Fibroblast of pulmonary artery (primary cell): ENCODE measurements around the gene DNASE1.

ENCODE experiments used
- DNase-seq: peaks from one replicate; pipeline ENCODE4 v3.0.0-alpha.2; 2010; ENCODE audit warnings: low read depth
- H3K4me3 ChIP-seq: replicated peaks from 2 replicates; pipeline ENCODE4 v1.5.1; 2011; ENCODE audit warnings: low read depth, mild to moderate bottlenecking, control low read depth, low read length, moderate library complexity
- TF ChIP-seq, protein P1 (sequence below): IDR thresholded peaks from 2 replicates; pipeline ENCODE4 v1.5.1; 2011; ENCODE audit warnings: mild to moderate bottlenecking, control low read depth, low read length, inconsistent platforms; ENCODE audit errors: missing control alignments

DNASE1 gene

DNA sequence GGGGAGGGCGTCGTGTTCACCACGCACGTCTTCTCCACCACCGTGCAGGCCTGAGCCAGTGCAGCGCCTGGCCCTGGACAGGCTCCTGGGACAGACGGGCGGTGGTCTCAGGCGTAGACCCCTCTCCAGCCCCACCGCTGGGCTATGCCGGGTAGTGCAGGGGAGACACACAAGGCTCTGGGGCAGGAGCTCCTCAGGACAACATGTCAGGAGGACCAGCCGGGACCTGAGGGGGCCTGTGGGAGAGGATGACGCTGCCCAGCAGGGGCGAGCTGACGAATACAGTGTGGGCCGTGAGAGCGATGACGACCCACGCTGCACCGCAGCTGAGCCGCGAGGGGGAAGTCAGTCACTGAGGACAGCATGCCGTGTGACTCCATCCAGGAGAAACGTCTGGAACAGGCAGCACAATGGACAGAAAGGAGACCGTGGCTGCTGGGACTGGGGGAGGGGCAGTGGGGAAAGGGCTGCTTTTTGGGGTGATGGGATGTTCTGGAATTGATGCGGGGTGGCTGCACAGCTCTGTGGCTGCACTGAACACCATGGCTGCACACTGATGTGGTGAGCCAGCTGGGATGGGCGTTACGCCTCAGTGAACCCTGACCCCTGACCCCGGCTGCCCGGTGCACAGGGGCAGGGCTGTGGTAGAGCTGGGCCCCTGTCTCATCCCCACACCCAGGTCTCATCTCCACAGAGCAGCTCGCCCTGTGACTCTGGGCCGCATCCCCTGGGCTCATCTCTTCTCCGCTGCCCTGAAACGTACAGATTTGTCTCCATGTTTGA, 20.2 kb downstream of the DNASE1 start:
- no peak overlapping the region for H3K4me3 ChIP-seq
- TF ChIP-seq, protein P1, sequence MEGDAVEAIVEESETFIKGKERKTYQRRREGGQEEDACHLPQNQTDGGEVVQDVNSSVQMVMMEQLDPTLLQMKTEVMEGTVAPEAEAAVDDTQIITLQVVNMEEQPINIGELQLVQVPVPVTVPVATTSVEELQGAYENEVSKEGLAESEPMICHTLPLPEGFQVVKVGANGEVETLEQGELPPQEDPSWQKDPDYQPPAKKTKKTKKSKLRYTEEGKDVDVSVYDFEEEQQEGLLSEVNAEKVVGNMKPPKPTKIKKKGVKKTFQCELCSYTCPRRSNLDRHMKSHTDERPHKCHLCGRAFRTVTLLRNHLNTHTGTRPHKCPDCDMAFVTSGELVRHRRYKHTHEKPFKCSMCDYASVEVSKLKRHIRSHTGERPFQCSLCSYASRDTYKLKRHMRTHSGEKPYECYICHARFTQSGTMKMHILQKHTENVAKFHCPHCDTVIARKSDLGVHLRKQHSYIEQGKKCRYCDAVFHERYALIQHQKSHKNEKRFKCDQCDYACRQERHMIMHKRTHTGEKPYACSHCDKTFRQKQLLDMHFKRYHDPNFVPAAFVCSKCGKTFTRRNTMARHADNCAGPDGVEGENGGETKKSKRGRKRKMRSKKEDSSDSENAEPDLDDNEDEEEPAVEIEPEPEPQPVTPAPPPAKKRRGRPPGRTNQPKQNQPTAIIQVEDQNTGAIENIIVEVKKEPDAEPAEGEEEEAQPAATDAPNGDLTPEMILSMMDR, result no peak
- no peak for DNase-seq

DNA sequence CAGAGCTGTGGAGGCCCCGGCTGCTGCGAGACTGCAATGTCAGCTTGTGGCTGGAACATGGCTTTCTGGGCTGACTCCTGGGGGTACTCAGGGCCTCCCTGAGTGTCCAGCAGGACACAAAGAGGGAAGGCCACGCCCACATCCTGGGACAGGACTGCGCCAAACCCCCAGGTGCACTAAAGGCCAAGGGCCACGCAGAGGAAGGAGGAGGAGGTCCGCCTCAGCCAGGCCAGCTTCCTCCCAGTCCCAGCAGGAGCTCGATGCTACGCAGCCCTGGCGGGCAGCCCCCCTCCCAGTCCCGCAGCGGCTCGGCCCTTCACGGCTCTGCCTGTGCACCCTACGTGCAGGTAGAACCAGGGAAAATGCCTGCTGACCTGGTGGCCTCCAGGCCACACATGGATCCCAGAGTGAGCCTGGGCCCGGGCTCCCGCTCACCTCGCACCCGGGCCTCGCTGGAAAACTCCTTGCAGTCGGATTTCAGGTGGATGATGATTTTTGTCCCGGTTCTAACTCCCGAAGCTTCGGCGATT, 21.2 kb downstream of the DNASE1 start:
- DNase-seq, result no peak
- no peak overlapping the region for H3K4me3 ChIP-seq
- TF ChIP-seq, protein P1, result no peak

DNA sequence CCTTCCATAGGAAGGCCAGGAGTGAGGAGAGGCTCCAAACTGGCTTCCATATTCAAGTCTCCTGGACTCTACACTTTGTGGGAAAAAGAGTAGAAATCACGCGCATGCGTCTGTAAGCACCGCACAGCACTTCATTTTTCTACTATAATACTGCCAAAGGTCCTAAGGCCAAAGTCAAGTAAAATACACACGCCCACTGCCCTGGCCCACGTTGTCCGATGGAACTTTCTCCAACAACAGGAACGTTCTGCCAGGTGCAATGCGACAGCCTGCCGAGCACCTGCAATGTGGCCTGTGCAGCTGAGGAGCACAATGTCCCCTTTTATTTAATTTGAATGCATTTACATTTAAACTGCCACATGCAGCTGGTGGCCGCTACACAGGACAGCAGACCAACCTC, 23.5 kb downstream of the DNASE1 start:
- TF ChIP-seq, protein P1, result no peak
- DNase-seq, result no peak
- H3K4me3 ChIP-seq, result no peak overlapping the region

DNA sequence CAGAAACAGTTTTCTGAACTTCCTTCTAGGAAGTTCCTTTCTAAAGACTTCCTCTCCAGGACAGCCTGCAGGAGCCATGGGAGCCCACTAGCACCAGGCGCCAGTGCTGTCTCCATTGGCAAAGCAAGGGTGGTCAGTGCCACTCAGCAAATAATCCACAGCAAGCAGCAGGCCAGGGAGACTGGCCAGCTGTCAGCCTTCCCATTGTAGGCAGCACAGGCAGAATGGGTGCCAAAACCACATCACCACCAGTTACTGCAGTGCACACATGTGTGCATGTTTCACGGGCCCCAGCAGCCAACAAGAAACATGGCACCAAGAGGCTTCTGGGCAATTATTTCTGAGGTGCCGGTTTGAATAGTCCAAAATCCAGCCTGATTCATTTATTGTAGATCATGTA, 26.7 kb downstream of the DNASE1 start:
- peak; percentile 8 for DNase-seq
- no peak overlapping the region for H3K4me3 ChIP-seq
- TF ChIP-seq, protein P1, result no peak

DNA sequence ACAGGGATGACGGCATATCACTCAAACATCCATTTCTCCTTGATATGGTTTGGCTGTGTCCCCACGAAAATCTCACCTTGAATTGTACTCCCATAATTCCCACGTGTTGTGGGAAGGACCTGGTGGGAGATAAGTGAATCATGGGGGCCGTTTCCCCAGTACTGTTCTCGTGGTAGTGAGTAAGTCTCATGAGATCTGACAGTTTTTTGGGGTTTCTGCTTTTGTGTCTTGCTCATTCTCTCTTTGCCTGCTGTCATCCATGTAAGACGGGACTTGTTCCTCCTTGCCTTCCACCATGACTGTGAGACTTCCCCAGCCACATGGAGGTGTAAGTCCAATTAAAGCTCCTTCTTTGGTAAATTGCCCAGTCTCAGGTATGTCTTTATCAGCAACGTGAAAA, 32.5 kb downstream of the DNASE1 start:
- TF ChIP-seq, protein P1, result no peak
- no peak overlapping the region for H3K4me3 ChIP-seq
- no peak for DNase-seq

DNA sequence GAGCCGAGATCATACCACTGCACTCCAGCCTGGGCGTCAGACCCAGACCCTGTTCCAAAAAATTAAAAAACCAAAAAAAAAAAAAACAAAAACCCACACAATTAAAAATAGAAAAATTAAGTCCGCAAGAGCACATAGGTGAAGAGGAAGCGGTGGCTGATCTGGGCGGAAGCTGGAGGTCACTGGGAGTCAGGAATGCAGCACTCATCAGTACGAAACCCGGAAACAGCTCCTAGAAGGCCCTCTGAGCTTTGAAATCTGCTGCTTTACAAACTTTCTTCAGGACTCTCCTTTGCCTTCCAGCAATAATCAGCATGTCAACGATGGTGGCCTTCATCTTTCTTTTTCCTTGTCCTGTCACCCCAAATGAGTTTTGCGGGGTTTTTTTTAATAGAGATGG, 33.3 kb downstream of the DNASE1 start:
- H3K4me3 ChIP-seq, result no peak overlapping the region
- TF ChIP-seq, protein P1, result no peak
- no peak for DNase-seq

DNA sequence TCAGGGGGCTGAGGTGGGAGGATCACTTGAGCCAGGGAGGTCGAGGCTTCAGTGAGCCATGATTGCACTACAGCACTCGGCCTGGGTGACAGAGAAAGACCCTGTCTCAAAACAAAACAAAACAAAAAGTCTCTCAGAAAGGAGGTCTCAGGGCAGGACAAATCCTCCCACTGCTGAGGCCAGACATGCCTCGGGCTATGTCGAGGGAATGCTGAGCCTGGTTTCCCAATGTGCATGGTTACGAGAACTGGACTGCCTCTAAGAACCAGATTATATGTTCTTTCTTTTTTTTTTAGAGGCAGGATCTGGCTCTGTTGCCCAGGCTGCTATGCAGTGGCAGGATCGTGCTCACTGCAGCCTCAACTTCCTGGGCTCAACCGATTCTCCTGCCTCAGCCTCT, 35.2 kb downstream of the DNASE1 start:
- no peak for DNase-seq
- H3K4me3 ChIP-seq, result no peak overlapping the region
- TF ChIP-seq, protein P1, result no peak
